PFSK-1 (cell line): ENCODE data around the gene RBP3.

Experiments used
- FOXP2 ChIP-seq: optimal IDR thresholded peaks from 2 replicates; pipeline ENCODE3; 2011; ENCODE audit warnings: borderline replicate concordance, control low read depth, inconsistent platforms; ENCODE audit not compliant: insufficient read depth; ENCODE audit errors: extremely low read length, extremely low read depth
- POLR2AphosphoS5 ChIP-seq: IDR thresholded peaks from 2 replicates; pipeline ENCODE4 v1.6.1; 2012; ENCODE audit warnings: low read depth, mild to moderate bottlenecking, control low read depth, low read length, moderate library complexity
- REST ChIP-seq, 2 experiments: IDR thresholded peaks; 2 replicates each; pipeline versions ENCODE4 v1.6.1 to v1.8.0; 2011 to 2012; ENCODE audit warnings: low read depth in 2 of 2, low read length in 2 of 2, control low read depth in 1 of 2, inconsistent platforms in 1 of 2, mild to moderate bottlenecking in 1 of 2, moderate library complexity in 1 of 2; ENCODE audit not compliant: insufficient read depth in 1 of 2
- SIN3A ChIP-seq: IDR thresholded peaks from 2 replicates; pipeline ENCODE4 v1.6.1; 2012; ENCODE audit warnings: mild to moderate bottlenecking, low read length, moderate library complexity, borderline replicate concordance; ENCODE audit not compliant: insufficient read depth
- TAF1 ChIP-seq: IDR thresholded peaks from 2 replicates; pipeline ENCODE4 v1.6.1; 2012; ENCODE audit warnings: low read length, control low read depth, borderline replicate concordance; ENCODE audit not compliant: insufficient read depth

GRCh38 chr10:47320812-47321211 is 27.4 kb upstream of the RBP3 start:
- TF ChIP-seq TAF1 (no peak), POLR2AphosphoS5 (no peak), SIN3A (no peak), REST (IDR thresholded peaks at IDR 0.05; ENCODE audit: insufficient read depth in 1 of 2, low read depth in 2 of 2, low read length in 2 of 2) (no peak), FOXP2 (no peak)
